GM23338 (cell line): ENCODE results near the gene GLI3. TPM values are rescaled to one million over a fixed set of nuclear protein-coding genes. Genes with fewer than 3 reads are reported as not detected.

Source experiments
- ATAC-seq: fragments of 200-7000 bp; cut with Tn5 transposase; 3 replicates; pipeline ENCODE4 v1.9.1; 2020
- DNase-seq: peaks from one replicate; pipeline ENCODE4 v3.0.0-alpha.2; 2015; ENCODE audit warnings: low spot score
- H2AFZ ChIP-seq: fragments of 200-600 bp; sonication (generic); 2 replicates; pipeline ENCODE4 v1.8.0; 2016; ENCODE audit warnings: antibody characterized with exemption, mild to moderate bottlenecking, moderate library complexity
- H3F3A ChIP-seq: fragments of 200-600 bp; sonication (generic); replicated peaks from 2 replicates; pipeline ENCODE4 v1.8.0; 2017; ENCODE audit warnings: antibody characterized with exemption, mixed run types, low read depth
- H3K27ac ChIP-seq: fragments of 200-600 bp; sonication (generic); 2 replicates; pipeline ENCODE4 v1.6.1; 2016; ENCODE audit warnings: low read depth
- H3K27me3 ChIP-seq: fragments of 200-600 bp; sonication (generic); 2 replicates; pipeline ENCODE4 v1.8.0; 2016; ENCODE audit warnings: mild to moderate bottlenecking, mixed run types, moderate library complexity; ENCODE audit not compliant: insufficient read depth
- H3K36me3 ChIP-seq: fragments of 200-600 bp; sonication (generic); 2 replicates; pipeline ENCODE4 v1.8.0; 2016; ENCODE audit warnings: mild to moderate bottlenecking; ENCODE audit not compliant: insufficient read depth
- H3K4me1 ChIP-seq: fragments of 200-600 bp; sonication (generic); 2 replicates; pipeline ENCODE4 v1.8.0; 2016; ENCODE audit warnings: mild to moderate bottlenecking, moderate library complexity; ENCODE audit not compliant: insufficient read depth
- H3K4me2 ChIP-seq: fragments of 200-600 bp; sonication (generic); 2 replicates; pipeline ENCODE4 v1.7.1; 2017; ENCODE audit warnings: mixed run types
- H3K4me3 ChIP-seq: fragments of 200-600 bp; sonication (generic); 2 replicates; pipeline ENCODE4 v1.6.1; 2016; ENCODE audit warnings: mixed run types
- H3K79me2 ChIP-seq: fragments of 200-600 bp; sonication (generic); replicated peaks from 2 replicates; pipeline ENCODE4 v1.8.0; 2017; ENCODE audit warnings: mild to moderate bottlenecking; ENCODE audit not compliant: insufficient read depth
- H3K9me2 ChIP-seq: fragments of 200-600 bp; sonication (generic); 2 replicates; pipeline ENCODE4 v1.8.0; 2017; ENCODE audit not compliant: insufficient read depth
- H4K20me1 ChIP-seq: fragments of 200-600 bp; sonication (generic); replicated peaks from 2 replicates; pipeline ENCODE4 v1.8.0; 2017; ENCODE audit warnings: mild to moderate bottlenecking; ENCODE audit not compliant: insufficient read depth
- H3K27ac Mint-ChIP-seq: 2 replicates; pipeline ENCODE4 v1.8.0; 2020; ENCODE audit warnings: inconsistent platforms, mild to moderate bottlenecking, moderate library complexity, mixed read lengths
- H3K27me3 Mint-ChIP-seq: 3 replicates; pipeline ENCODE4 v1.8.0; 2022; ENCODE audit warnings: low read depth, mild to moderate bottlenecking, moderate library complexity, mixed read lengths, inconsistent platforms; ENCODE audit not compliant: insufficient read depth, poor library complexity
- H3K36me3 Mint-ChIP-seq: 3 replicates; pipeline ENCODE4 v1.8.0; 2021; ENCODE audit warnings: low read depth, mild to moderate bottlenecking, inconsistent platforms, moderate library complexity, mixed read lengths
- H3K4me1 Mint-ChIP-seq: 3 replicates; pipeline ENCODE4 v1.8.0; 2020; ENCODE audit warnings: mild to moderate bottlenecking, inconsistent platforms, mixed read lengths
- H3K4me3 Mint-ChIP-seq: 3 replicates; pipeline ENCODE4 v1.8.0; 2021; ENCODE audit warnings: moderate library complexity, mild to moderate bottlenecking, inconsistent platforms, mixed read lengths
- H3K9me3 Mint-ChIP-seq: 3 replicates; pipeline ENCODE4 v1.8.0; 2020; ENCODE audit warnings: moderate library complexity, mild to moderate bottlenecking, inconsistent platforms, mixed read lengths
- CREB1 ChIP-seq: fragments of 250-450 bp; sonication (Bioruptor Pico); IDR thresholded peaks from 2 replicates; pipeline ENCODE4 v1.5.0; 2020; ENCODE audit warnings: low read depth, mild to moderate bottlenecking, moderate library complexity
- NANOG ChIP-seq: IDR thresholded peaks from 2 replicates; pipeline ENCODE4 v1.6.1; 2016; ENCODE audit warnings: antibody characterized with exemption, borderline replicate concordance
- POLR2AphosphoS5 ChIP-seq: IDR thresholded peaks from 2 replicates; pipeline ENCODE4 v1.6.1; 2016; ENCODE audit warnings: antibody characterized with exemption, low read depth
- ZNF114 ChIP-seq: fragments of 250-450 bp; sonication (Bioruptor Pico); IDR thresholded peaks from 2 replicates; pipeline ENCODE4 v1.5.0; 2020; ENCODE audit warnings: mild to moderate bottlenecking, moderate library complexity
- ZNF331 ChIP-seq: fragments of 250-450 bp; sonication (Bioruptor Pico); IDR thresholded peaks from 2 replicates; pipeline ENCODE4 v1.5.0; 2020; ENCODE audit warnings: low read depth, mild to moderate bottlenecking, moderate library complexity
- polyA plus RNA-seq: library from polyadenylated mRNA; unstranded; fragments of >200 nt; fragmentation: Nextera tagmentation; extraction: Ambion mirVana; gene quantifications from 2 replicates; pipeline ENCODE4 v1.2.1, GENCODE V29; 2016
- total RNA-seq: library from RNA; depleted of rRNA; stranded (reverse); fragments of >200 nt; shearing (Covaris generic); gene quantifications from 2 replicates; pipeline ENCODE4 v1.2.3, GENCODE V29; 2014
- TF ChIP-seq, protein P1 (sequence below), 2 experiments: fragments of 200-600 bp in 1 of 2; sonication (generic) in 1 of 2; conservative IDR thresholded peaks; 2 replicates each; pipeline versions ENCODE4 v1.5.1 to v1.6.1; 2016 to 2017; ENCODE audit warnings: antibody characterized with exemption in 2 of 2, low read depth in 2 of 2, mild to moderate bottlenecking in 2 of 2, moderate library complexity in 1 of 2
- TF ChIP-seq, protein P2 (sequence below): fragments of 250-450 bp; sonication (Bioruptor Pico); IDR thresholded peaks from 2 replicates; pipeline ENCODE4 v1.5.0; 2020; ENCODE audit warnings: mild to moderate bottlenecking, moderate library complexity
- TF ChIP-seq, protein P3 (sequence below): IDR thresholded peaks from 2 replicates; pipeline ENCODE4 v1.6.1; 2016; ENCODE audit warnings: antibody characterized with exemption

Gene GLI3
- total and polyA plus RNA-seq, 2 experiments from 2014 or later = 16.1 to 17.9 TPM

DNA sequence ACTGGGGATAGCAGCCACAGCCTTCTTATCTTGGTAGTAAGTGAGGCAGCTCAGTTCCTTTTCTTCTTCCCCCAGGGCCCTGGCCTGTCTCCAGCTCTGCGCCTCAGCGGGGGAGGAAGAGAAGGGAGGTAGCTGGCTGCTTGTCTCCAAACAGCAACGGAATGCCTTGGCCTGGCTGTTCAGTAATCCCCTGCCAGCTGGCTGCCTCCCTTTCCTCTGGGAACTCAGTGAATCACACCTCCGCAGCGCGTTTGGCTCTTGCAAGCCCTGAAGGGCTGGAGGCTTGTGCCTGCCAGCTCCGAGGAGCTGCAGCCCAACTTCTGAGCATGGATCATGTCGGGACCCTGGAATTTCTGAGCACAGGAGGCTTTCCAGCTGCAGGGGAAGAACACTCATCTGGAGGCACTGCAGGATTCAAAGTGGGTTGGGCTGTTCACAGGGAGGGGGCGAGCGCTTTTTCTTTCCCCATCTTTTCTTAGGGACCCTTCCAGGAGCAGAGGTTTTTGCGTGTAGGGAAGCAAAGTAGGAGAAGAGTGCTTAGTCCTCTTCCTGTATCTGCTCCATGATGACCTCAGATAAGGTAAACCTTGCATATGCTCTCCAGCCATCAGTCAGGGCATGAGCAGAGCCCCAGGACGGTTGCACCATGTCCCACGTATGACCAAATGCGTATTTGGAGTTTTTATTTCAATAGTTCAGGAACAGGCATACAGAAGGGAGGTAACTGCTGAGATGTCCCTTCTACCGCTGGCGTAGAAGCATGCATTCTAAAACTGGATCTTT is 280.9 kb downstream of the GLI3 start:
- no peak overlapping the region for H3K4me2 ChIP-seq
- Mint-ChIP-seq H3K27me3 (peaks cover 5% of the 10 kb centered on the region), H3K4me3 (no peak overlapping the region), H3K4me1 (peaks cover 26% of the 10 kb centered on the region), H3K9me3 (no peaks in the 10 kb centered on the region), H3K36me3 (no peaks in the 10 kb centered on the region; the same call in 2 of the 3 replicates), H3K27ac (no peak overlapping the region)
- H3K4me3 ChIP-seq = no peak overlapping the region
- no peaks in the 10 kb centered on the region for H3K27me3 ChIP-seq
- H4K20me1 ChIP-seq = no peaks in the 10 kb centered on the region
- no peaks in the 10 kb centered on the region for H3K79me2 ChIP-seq
- DNase-seq (peak; percentile 69), ATAC-seq (peak; percentile 95)
- no peaks in the 10 kb centered on the region for H3F3A ChIP-seq
- H2AFZ ChIP-seq = peak overlapping the region; percentile 56
- TF ChIP-seq, protein P1, sequence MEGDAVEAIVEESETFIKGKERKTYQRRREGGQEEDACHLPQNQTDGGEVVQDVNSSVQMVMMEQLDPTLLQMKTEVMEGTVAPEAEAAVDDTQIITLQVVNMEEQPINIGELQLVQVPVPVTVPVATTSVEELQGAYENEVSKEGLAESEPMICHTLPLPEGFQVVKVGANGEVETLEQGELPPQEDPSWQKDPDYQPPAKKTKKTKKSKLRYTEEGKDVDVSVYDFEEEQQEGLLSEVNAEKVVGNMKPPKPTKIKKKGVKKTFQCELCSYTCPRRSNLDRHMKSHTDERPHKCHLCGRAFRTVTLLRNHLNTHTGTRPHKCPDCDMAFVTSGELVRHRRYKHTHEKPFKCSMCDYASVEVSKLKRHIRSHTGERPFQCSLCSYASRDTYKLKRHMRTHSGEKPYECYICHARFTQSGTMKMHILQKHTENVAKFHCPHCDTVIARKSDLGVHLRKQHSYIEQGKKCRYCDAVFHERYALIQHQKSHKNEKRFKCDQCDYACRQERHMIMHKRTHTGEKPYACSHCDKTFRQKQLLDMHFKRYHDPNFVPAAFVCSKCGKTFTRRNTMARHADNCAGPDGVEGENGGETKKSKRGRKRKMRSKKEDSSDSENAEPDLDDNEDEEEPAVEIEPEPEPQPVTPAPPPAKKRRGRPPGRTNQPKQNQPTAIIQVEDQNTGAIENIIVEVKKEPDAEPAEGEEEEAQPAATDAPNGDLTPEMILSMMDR (conservative IDR thresholded peaks at IDR 0.05; ENCODE audit: low read depth in 2 of 2) = no peak
- TF ChIP-seq, protein P2, sequence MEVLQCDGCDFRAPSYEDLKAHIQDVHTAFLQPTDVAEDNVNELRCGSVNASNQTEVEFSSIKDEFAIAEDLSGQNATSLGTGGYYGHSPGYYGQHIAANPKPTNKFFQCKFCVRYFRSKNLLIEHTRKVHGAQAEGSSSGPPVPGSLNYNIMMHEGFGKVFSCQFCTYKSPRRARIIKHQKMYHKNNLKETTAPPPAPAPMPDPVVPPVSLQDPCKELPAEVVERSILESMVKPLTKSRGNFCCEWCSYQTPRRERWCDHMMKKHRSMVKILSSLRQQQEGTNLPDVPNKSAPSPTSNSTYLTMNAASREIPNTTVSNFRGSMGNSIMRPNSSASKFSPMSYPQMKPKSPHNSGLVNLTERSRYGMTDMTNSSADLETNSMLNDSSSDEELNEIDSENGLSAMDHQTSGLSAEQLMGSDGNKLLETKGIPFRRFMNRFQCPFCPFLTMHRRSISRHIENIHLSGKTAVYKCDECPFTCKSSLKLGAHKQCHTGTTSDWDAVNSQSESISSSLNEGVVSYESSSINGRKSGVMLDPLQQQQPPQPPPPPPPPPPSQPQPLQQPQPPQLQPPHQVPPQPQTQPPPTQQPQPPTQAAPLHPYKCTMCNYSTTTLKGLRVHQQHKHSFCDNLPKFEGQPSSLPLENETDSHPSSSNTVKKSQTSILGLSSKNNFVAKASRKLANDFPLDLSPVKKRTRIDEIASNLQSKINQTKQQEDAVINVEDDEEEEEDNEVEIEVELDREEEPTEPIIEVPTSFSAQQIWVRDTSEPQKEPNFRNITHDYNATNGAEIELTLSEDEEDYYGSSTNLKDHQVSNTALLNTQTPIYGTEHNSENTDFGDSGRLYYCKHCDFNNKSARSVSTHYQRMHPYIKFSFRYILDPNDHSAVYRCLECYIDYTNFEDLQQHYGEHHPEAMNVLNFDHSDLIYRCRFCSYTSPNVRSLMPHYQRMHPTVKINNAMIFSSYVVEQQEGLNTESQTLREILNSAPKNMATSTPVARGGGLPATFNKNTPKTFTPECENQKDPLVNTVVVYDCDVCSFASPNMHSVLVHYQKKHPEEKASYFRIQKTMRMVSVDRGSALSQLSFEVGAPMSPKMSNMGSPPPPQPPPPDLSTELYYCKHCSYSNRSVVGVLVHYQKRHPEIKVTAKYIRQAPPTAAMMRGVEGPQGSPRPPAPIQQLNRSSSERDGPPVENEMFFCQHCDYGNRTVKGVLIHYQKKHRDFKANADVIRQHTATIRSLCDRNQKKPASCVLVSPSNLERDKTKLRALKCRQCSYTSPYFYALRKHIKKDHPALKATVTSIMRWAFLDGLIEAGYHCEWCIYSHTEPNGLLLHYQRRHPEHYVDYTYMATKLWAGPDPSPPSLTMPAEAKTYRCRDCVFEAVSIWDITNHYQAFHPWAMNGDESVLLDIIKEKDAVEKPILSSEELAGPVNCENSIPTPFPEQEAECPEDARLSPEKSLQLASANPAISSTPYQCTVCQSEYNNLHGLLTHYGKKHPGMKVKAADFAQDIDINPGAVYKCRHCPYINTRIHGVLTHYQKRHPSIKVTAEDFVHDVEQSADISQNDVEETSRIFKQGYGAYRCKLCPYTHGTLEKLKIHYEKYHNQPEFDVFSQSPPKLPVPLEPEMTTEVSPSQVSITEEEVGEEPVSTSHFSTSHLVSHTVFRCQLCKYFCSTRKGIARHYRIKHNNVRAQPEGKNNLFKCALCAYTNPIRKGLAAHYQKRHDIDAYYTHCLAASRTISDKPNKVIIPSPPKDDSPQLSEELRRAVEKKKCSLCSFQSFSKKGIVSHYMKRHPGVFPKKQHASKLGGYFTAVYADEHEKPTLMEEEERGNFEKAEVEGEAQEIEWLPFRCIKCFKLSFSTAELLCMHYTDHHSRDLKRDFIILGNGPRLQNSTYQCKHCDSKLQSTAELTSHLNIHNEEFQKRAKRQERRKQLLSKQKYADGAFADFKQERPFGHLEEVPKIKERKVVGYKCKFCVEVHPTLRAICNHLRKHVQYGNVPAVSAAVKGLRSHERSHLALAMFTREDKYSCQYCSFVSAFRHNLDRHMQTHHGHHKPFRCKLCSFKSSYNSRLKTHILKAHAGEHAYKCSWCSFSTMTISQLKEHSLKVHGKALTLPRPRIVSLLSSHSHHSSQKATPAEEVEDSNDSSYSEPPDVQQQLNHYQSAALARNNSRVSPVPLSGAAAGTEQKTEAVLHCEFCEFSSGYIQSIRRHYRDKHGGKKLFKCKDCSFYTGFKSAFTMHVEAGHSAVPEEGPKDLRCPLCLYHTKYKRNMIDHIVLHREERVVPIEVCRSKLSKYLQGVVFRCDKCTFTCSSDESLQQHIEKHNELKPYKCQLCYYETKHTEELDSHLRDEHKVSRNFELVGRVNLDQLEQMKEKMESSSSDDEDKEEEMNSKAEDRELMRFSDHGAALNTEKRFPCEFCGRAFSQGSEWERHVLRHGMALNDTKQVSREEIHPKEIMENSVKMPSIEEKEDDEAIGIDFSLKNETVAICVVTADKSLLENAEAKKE (CRISPR knock-in tag) = peak; percentile 48; the same call in 1 of the 2 replicates
- no peak for TF ChIP-seq ZNF331 (CRISPR knock-in tag)
- no peak for TF ChIP-seq POLR2AphosphoS5
- TF ChIP-seq CREB1 (CRISPR knock-in tag) = no peak
- TF ChIP-seq NANOG = no peak
- TF ChIP-seq ZNF114 (CRISPR knock-in tag) = no peak
- TF ChIP-seq, protein P3, sequence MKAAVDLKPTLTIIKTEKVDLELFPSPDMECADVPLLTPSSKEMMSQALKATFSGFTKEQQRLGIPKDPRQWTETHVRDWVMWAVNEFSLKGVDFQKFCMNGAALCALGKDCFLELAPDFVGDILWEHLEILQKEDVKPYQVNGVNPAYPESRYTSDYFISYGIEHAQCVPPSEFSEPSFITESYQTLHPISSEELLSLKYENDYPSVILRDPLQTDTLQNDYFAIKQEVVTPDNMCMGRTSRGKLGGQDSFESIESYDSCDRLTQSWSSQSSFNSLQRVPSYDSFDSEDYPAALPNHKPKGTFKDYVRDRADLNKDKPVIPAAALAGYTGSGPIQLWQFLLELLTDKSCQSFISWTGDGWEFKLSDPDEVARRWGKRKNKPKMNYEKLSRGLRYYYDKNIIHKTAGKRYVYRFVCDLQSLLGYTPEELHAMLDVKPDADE = no peak
- H3K27ac ChIP-seq = no peak overlapping the region
- no peaks in the 10 kb centered on the region; the same call in 1 of the 2 replicates for H3K36me3 ChIP-seq
- no peaks in the 10 kb centered on the region for H3K4me1 ChIP-seq
- H3K9me2 ChIP-seq = peaks cover 3% of the 10 kb centered on the region; the same call in 1 of the 2 replicates
